Right ventricle myocardium superior (tissue), 1 donor: ENCODE measurements around the gene ETNK2. TPM values are rescaled to one million over a fixed set of nuclear protein-coding genes. Genes with fewer than 3 reads are reported as not detected.
"Not testable (repeated sequence)": the region's sequence is repeated elsewhere in the genome, so short reads cannot be mapped to it uniquely, and the experiment has no call there.

Experiments
- ATAC-seq: fragments of 200-7000 bp; cut with Tn5 transposase; one replicate; pipeline ENCODE4 v1.9.1; 2020; ENCODE audit warnings: mild to moderate bottlenecking; ENCODE audit not compliant: poor library complexity
- DNase-seq: peaks from one replicate; pipeline ENCODE4 v3.0.0-alpha.2; 2020
- intact Hi-C: fragments of 100-400 bp; cut with DNase I; formaldehyde crosslinking; loops from one replicate; pipeline ENCODE4 v1.11.2; 2022
- total RNA-seq: library from RNA; stranded (reverse); fragmentation: NEBNext Ultra II Directional; extraction: Animal tissue kit (Norgen Biotek cat#: 25700); gene quantifications from one replicate; pipeline ENCODE4 v1.2.1, GENCODE V29; 2021
- donor health status: DM: no; HTN: yes; CAD: no; lungs with severe emphysema.

ETNK2 gene
- total RNA-seq, 1 donor from 2014 or later = 5.2 TPM

DNA sequence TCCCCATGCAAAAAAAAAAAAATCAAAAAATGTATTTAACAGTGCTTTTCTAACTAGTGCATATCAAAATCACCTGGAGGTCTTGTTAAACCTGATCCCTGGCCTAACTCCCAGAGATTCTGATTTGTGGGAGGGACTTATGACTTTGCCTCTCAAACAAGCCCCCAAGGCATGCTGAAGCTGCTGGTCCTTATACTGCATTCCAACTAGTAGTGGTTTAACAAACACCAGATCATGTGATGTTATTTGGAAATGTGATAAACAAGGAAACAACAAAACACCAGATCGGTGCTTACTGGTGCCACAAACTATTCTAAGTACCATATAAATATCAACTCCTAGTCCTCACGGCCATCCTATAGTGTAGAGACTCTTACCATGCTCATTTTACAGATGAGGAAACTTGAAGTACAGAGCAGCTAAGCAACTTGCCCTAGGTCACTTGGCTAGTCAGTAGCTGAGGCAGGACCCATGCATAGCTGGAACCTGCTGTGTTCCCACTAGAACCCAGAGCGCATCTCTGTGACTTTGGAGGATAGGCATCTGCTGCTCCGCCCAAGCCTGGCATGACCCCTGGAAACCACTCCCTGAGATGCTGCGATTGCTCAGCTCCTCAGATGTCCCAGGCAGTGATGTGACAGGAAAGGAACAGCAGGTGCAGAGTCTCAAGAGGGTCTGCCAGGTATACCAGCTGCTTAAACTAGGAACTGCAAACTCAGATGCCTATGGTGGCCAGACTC is 40.8 kb downstream of the ETNK2 start:
- ATAC-seq (no peak), DNase-seq (no peak)
- intact Hi-C loops = no loop called here

DNA sequence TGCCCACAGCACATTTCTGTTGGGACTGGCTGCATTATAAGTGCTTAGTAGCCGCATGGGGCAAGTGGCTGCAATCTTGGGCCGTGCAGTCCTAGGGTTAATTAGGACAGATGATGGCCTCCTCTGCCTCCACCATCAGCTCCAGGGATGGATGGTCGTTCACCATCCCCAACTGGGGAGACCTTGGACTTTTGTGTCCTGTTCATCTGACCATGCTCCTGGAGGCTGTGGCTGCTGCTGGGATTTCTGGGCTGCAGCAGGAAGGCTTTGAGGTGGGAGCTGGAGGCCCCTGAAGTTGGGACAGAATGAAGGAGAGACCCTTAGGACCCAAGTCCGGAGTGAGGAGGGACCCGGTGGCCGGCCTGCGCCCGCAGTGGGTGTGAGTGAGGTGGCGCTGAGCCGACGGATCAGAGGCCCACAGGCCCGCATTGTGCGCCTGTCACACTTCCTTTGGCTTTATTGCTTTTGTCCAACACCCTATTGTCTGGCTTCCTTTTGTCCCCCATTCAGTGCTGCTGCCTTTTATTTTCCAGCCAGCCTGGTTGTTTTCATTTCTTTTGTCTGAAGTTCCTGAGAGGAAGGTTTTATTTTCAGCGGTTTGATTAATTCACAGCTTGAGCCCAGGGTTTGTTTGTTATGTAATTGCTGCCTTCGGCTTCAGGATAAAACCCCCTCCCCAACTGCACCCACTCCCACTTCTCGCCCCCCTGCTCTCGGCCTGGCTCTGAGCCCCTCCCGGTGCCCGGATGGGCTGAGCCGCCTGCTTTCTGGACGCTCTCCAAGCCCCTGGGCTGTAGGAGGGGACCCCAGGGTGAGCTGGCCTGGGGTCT is 43.3 kb downstream of the ETNK2 start:
- intact Hi-C loops = no loop called here
- ATAC-seq (no peak), DNase-seq (no peak)

- ATAC-seq = no peak
- intact Hi-C loops = no loop called here
- DNase-seq = no peak
These were observed 44.0 kb downstream of the ETNK2 start for GRCh38 chr1:204107892-204108291.

DNA sequence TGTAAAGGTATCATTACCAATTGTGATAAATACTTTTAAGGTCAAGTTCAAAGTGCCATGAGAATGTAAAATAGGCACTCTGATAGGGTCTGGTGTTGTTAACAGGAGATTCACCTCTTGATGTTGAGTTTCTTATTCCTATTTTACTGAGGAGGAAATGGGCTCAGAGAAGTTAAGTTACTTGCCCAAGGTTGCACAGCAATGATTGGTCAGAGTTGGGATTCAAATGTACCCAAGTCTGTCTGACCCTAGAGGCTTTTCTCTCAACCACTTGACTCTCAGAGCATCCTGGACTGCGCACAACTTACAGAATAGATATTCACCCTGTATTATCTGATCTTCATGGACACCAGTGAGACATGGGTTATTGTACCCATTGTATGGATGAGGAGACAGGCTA is 45.0 kb downstream of the ETNK2 start:
- intact Hi-C loops = no loop called here
- DNase-seq (no peak), ATAC-seq (no peak)

DNA sequence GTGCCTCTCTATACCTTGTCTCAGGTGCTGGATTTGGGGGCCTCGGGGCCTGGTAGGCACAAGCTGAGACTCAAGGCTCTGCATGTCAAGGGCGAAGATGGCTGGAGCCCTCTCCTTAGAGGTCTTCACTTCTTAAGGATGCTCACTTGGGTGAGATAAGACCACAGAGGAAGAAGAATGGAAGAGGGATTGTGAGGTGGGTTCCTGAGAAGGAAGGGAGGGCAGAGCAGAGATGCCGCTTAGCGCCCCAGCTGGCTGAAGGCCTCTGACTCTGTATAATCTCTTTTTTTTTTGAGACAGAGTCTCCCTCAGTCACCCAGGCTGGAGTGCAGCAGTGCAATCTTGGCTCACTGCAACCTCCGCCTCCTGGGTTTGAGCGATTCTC is 46.7 kb downstream of the ETNK2 start:
- no peak for DNase-seq
- intact Hi-C loops = no loop called here
- no peak for ATAC-seq

- peak; percentile 58 for DNase-seq
- intact Hi-C loops = no loop called here
- ATAC-seq = peak; percentile 66
These were observed 47.3 kb downstream of the ETNK2 start for GRCh38 chr1:204104331-204105130.

DNA sequence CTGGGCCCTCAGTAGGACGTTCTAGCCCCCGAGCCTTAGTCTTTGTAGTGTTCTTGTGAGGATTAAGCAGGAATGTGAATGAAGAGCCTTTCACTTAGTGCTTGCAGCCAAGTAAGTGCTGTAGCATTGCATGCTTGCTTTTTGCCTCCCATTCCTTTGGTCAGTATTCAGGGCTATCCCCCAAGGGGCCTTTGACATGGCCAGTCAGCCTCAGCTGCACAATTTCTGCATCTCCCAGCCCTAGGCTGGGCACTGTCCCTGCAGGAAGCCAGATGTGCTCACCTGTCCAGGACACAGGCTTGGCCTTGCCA is 48.5 kb downstream of the ETNK2 start:
- DNase-seq (no peak), ATAC-seq (no peak)
- intact Hi-C loops = no loop called here

DNA sequence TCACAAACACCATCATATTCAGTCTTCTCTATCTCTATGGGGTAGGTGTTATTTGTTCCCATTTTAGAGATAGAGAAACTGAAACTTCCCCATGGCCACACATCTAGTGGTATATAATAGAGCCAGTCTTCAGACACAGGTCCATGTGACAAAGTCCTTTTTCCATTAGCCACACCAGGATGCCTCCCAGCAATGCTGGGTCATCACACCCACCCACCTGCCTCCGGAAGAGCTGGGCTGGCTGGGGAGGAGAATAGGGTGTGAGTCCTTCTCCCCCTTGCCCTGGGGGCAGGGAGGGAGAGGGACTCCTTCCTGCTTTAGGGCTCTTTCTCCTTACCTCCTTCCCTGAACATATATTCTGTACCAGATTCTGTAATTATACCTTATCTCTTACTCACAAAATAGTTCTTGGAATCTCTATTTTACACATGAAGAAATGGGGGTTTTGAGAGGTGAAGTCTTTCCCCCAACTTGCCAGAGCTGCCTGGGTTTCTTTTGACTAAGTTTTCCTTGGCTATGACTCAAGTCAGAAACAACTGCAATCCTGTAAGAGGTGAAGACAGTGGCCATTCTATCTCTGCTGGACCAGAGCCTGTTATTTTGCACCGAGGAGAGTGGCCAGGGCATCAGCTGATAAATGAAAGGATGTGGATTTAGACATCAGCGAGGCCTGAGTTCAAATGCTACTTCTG is 49.0 kb downstream of the ETNK2 start:
- no peak for ATAC-seq
- no peak for DNase-seq
- intact Hi-C loops = no loop called here

- intact Hi-C loops = no loop called here
These were observed 49.7 kb downstream of the ETNK2 start for GRCh38 chr1:204102029-204102611.

DNA sequence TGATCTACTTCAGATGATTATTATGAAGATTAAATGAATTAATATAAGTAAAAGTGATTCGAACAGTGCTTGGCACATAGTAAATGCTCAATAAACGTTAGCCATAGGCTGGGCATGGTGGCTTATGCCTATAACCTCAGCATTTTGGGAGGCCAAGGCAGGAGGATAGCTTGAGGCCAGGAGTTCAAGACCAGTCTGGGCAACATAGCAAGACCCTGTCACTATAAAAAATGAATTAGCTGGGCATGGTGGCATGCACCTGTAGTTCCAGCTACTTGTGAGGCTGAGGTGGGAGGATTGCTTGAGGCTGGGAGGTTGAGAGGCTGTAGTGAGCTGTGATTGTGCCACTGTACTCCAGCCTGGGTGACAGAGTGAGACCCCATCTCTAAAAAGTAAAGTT is 52.1 kb downstream of the ETNK2 start:
- ATAC-seq, DNase-seq, intact Hi-C loops: not testable (repeated sequence)

More at GRCh38 chr1:204102029-204102611, 49.7 kb downstream of the ETNK2 start:
- DNase-seq (no peak), ATAC-seq (no peak)

DNA sequence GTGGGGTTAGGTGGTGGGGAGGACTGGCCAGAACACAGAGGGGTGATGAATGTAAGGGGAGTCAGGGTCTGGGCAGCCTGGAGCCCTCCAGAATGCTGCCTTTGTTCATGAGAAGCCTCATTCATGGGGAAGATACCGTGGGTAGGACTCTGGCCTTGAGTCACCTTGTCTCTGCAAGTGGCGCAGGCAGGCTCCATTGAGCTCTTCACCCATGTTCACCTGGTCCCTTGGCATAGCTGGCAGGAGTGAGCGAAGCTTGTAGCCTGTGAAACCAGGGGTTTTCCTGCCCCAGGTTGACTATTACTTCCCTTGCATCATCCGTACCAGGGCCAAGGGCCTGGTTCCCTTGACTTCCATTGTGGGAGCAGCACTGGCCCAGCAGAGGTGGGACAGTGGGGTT is 53.2 kb downstream of the ETNK2 start:
- intact Hi-C loops = no loop called here
- ATAC-seq (no peak), DNase-seq (no peak)

GRCh38 chr1:204096931-204097330 is 54.9 kb downstream of the ETNK2 start:
- DNase-seq (no peak), ATAC-seq (no peak)
- intact Hi-C loops = no loop called here

- ATAC-seq (peak; percentile 24), DNase-seq (no peak)
- intact Hi-C loops = no loop called here
These were observed 56.8 kb downstream of the ETNK2 start for GRCh38 chr1:204094856-204095634.

DNA sequence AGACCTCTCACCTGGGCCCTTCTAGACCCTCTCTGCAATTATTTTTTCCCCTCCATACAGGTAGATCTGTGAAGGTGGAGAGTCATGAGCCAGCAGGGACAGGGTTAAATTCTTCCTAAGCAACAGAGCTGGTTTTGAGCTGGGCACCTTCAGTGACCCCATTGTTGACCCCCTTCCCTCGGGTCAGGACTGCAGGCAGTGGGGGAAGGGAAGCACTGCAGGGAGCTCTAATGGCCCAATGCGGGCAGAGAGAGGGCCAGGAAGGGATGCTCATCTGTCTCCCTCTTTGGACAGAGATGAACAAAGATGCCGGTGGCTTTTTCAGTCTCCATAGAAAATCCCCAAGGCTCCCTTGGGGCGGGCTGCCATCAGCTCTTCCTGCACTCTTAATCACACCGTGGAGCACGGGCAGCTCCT is 57.5 kb downstream of the ETNK2 start:
- ATAC-seq (no peak), DNase-seq (no peak)
- intact Hi-C loops = no loop called here

DNA sequence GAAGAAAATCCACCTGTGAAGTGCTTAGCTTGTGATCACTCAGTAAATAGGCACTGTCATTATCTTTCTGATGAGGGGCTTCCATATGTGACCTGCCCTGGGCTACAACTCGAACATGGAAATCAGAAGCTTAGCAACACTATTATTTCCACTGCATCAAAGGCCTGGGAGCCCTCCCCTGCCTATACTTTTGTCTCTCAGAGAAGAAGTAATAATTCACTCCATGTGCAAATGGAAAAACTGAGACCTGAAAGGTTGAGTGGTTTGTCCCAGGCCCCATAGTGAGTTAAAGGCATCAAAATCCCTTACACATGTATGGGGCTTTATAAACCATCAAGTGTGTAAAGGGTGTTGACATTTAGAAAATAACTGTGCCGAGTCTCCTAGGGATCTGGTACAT is 58.1 kb downstream of the ETNK2 start:
- no peak for ATAC-seq
- DNase-seq = no peak
- intact Hi-C loops = no loop called here

DNA sequence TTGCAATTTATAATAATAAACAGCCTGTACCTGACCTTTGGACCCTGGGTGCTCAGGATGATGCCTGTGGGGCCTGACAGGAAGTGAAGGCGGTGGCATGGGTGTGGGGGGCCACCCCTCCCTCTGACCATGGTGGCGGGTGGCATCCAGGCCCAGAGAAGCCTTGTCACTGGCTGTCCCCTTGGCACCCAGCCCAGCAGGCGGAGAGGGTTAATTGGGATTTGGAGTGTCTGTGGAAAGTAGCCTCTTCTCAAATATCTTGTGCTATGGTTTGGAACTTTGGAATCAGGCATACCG is 58.5 kb downstream of the ETNK2 start:
- ATAC-seq (no peak), DNase-seq (no peak)
- intact Hi-C loops = no loop called here

DNA sequence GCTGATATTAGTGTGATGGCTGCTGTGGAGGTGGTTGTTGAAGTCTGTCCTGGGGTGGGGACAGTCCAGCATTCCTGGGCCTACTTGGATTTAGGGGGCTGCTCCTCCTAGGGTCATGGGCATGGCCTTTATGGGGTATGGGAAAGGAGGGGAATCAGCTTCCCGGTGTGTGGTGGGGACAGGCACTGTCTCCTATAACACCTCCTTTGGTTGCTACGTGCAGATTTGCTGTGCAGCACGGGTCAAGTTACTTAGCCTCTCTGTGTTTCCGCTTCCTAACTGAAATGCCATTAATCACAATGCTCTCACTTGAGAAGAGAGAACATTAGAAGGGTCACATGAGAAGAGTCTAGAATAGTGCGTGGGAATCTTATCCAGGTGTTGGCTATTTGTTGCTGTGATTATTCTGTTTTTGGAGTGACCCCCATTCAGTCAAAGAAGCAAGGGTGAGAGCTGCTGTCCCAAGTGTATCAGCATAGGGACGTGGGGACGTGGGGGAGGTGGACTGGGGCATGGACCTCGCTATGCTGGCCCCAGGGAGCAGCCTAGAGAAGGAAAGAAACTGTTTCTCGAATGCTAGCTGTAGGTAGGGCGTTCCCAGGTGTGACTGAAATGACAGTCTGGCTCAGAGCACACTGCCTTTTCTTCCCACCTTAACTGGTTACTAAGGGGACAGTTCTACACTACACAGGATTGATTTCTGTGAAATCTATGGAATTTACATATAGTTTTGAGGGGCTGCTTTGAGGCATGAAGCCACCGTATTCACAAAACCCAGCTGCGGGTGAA is 59.0 kb downstream of the ETNK2 start:
- DNase-seq (no peak), ATAC-seq (no peak)
- intact Hi-C loops = no loop called here
